Measurements from ENCODE around the gene FAM174C. TPM values are rescaled to one million over a fixed set of nuclear protein-coding genes. Genes with fewer than 3 reads are reported as not detected.

The FAM174C gene
- polyA plus RNA-seq, 1 of the 3 experiments (the other 2 are of a cell fraction): 78.0 TPM

- H3K27ac ChIP-seq (ENCODE audit: low read depth in 2 of 2, low read length in 1 of 2): peak overlapping the region; percentile 95 to 99
- peaks cover 65% of the 10 kb centered on the region for H4K20me1 ChIP-seq (ENCODE audit: insufficient read depth)
- ChIA-PET POLR2A (interaction anchor here (1.0 to 1.9 kb wide), 7 partner anchors 8 to 22 kb away, joined by 3 to 32 read pairs (median 7); partner anchors contain the start of genes ATP5F1D, CIRBP and FAM174C), CTCF (interaction anchor here (1.0 to 18.6 kb wide), 6 partner anchors 9 to 140 kb away, joined by 3 to 594 read pairs (median 4); partner anchors contain the start of genes ATP5F1D and CIRBP)
- peaks cover 20 to 38% of the 10 kb centered on the region in 2 experiments for H3K4me1 ChIP-seq (ENCODE audit: control insufficient read depth in 1 of 2, insufficient read depth in 2 of 2, low read depth in 1 of 2, low read length in 1 of 2)
- H3K4me2 ChIP-seq: peak overlapping the region; percentile 99
- no peak for TF ChIP-seq GABPA (IDR thresholded peaks at IDR 0.05; ENCODE audit: low read depth)
- no peak for TF ChIP-seq PBX3 (IDR thresholded peaks at IDR 0.05)
- TF ChIP-seq POLR2AphosphoS5 (IDR thresholded peaks at IDR 0.05; ENCODE audit: low read depth, low read length): no peak
- no peak for TF ChIP-seq IRF3 (IDR thresholded peaks at IDR 0.05; ENCODE audit: low read depth, low read length)
- no peak for TF ChIP-seq TAF1 (IDR thresholded peaks at IDR 0.05; ENCODE audit: borderline replicate concordance, low read depth, low read length)
- no peak for TF ChIP-seq USF2 (IDR thresholded peaks at IDR 0.05; ENCODE audit: borderline replicate concordance, low read depth, low read length)
- no peak for TF ChIP-seq TEAD4 (IDR thresholded peaks at IDR 0.05; ENCODE audit: borderline replicate concordance, insufficient read depth)
- TF ChIP-seq RXRA (IDR thresholded peaks at IDR 0.05; ENCODE audit: borderline replicate concordance, low read depth): 0 out of 2 replicates have a peak, but pooled peaks have one; percentile 0
- peaks cover 83% of the 10 kb centered on the region for H3K79me2 ChIP-seq (ENCODE audit: insufficient read depth)
- H3F3A ChIP-seq (replicated peaks; ENCODE audit: insufficient read depth): peaks cover 58% of the 10 kb centered on the region
- H3K9me2 ChIP-seq: no peaks in the 10 kb centered on the region
- no peaks in the 10 kb centered on the region for H3K27me3 ChIP-seq (ENCODE audit: insufficient read depth)
- peak overlapping the region; percentile 79 to 86 for H3K4me3 ChIP-seq (ENCODE audit: low read depth in 2 of 2, low read length in 1 of 2)
- H3K9ac ChIP-seq: peak overlapping the region; percentile 98
- peaks cover 49 to 50% of the 10 kb centered on the region in 2 experiments for H3K36me3 ChIP-seq (replicated peaks in 1 of 2; ENCODE audit: control insufficient read depth in 1 of 2, insufficient read depth in 2 of 2, low read length in 1 of 2)
- H3K9me3 ChIP-seq: no peaks in the 10 kb centered on the region
- DNase-seq: no peak
- WGBS (ENCODE audit: low lambda C conversion rate): 27% methylated on average over 10 of the region's 23 CpGs
- H2AFZ ChIP-seq (ENCODE audit: low read depth): no peak overlapping the region
Observed at GRCh38 chr19:1253514-1254080, 21.7 kb upstream of the FAM174C start.

GRCh38 chr19:1254081-1254527, 21.2 kb upstream of the FAM174C start:
- ChIA-PET CTCF (interaction anchor here (1.2 to 18.6 kb wide), 3 partner anchors 11 to 33 kb away, joined by 4 to 594 read pairs (median 99); partner anchors contain the start of gene ATP5F1D), POLR2A (interaction anchor here (1.9 kb wide), 1 partner anchor 15 kb away, joined by 32 read pairs; the partner anchor contains the start of gene CIRBP)
- DNase-seq: no peak
- Histone ChIP-seq H4K20me1 (ENCODE audit: insufficient read depth) (peaks cover 65% of the 10 kb centered on the region), H3F3A (replicated peaks; ENCODE audit: insufficient read depth) (peaks cover 63% of the 10 kb centered on the region), H3K27me3 (ENCODE audit: insufficient read depth) (no peaks in the 10 kb centered on the region), H3K27ac (ENCODE audit: low read depth in 2 of 2, low read length in 1 of 2) (peak overlapping the region; percentile 95 to 99), H2AFZ (ENCODE audit: low read depth) (no peak overlapping the region), H3K79me2 (ENCODE audit: insufficient read depth) (peaks cover 83% of the 10 kb centered on the region), H3K9me2 (no peaks in the 10 kb centered on the region), H3K4me2 (peak overlapping the region; percentile 99), H3K9me3 (no peaks in the 10 kb centered on the region), H3K9ac (peak overlapping the region; percentile 98; the same call in 1 of the 2 replicates), H3K4me3 (ENCODE audit: low read depth in 2 of 2, low read length in 1 of 2) (no peak overlapping the region), H3K4me1 (ENCODE audit: control insufficient read depth in 1 of 2, insufficient read depth in 2 of 2, low read depth in 1 of 2, low read length in 1 of 2) (peaks cover 25 to 42% of the 10 kb centered on the region in 2 experiments), H3K36me3 (replicated peaks in 1 of 2; ENCODE audit: control insufficient read depth in 1 of 2, insufficient read depth in 2 of 2, low read length in 1 of 2) (peaks cover 49 to 53% of the 10 kb centered on the region in 2 experiments)
- 91% methylated on average over 21 of the region's 37 CpGs for WGBS (ENCODE audit: low lambda C conversion rate)
- TF ChIP-seq MAX (IDR thresholded peaks at IDR 0.05; ENCODE audit: low read depth) (no peak), GABPA (IDR thresholded peaks at IDR 0.05; ENCODE audit: low read depth) (no peak), RFX5 (IDR thresholded peaks at IDR 0.05; ENCODE audit: low read length) (no peak), RAD21 (IDR thresholded peaks at IDR 0.05; ENCODE audit: low read length) (no peak), YY1 (IDR thresholded peaks at IDR 0.05; ENCODE audit: low read depth) (no peak), CTCF (IDR thresholded peaks at IDR 0.05) (no peak), EZH2phosphoT487 (IDR thresholded peaks at IDR 0.05; ENCODE audit: borderline replicate concordance, low read depth) (no peak), CHD2 (IDR thresholded peaks at IDR 0.05; ENCODE audit: low read length, partially characterized antibody) (no peak), FOXJ3 (CRISPR knock-in tag; IDR thresholded peaks at IDR 0.05) (no peak), NRF1 (IDR thresholded peaks at IDR 0.05; ENCODE audit: low read depth, low read length) (no peak), ZBTB33 (IDR thresholded peaks at IDR 0.05; ENCODE audit: borderline replicate concordance, low read depth) (no peak), FOXM1 (IDR thresholded peaks at IDR 0.05; ENCODE audit: low read depth) (no peak)

Measured in SK-N-SH (cell line).